HL-60 (cell line): Measurements from ENCODE around the gene ENO3.
A peak's percentile ranks its signal among the peaks of the same experiment; 100 is the strongest.
"Not testable (repeated sequence)": the region's sequence is repeated elsewhere in the genome, so short reads cannot be mapped to it uniquely, and the experiment has no call there.

ENCODE experiments used
- DNase-seq, 2 experiments: peaks; one replicate each; pipeline ENCODE4 v3.0.0-alpha.2; 2010 to 2020; ENCODE audit warnings: low read depth in 1 of 2, low spot score in 1 of 2
- H3K27ac ChIP-seq: fragments of 250-450 bp; sonication (Bioruptor Pico); replicated peaks from 2 replicates; pipeline ENCODE4 v1.5.1; 2020; ENCODE audit warnings: mild to moderate bottlenecking, moderate library complexity
- H3K27me3 ChIP-seq: fragments of 250-450 bp; sonication (Bioruptor Pico); 2 replicates; pipeline ENCODE4 v1.5.1; 2021; ENCODE audit warnings: mild to moderate bottlenecking, moderate library complexity; ENCODE audit not compliant: insufficient read depth, poor library complexity, severe bottlenecking
- H3K4me3 ChIP-seq: replicated peaks from 2 replicates; pipeline ENCODE4 v1.5.1; 2011; ENCODE audit warnings: mild to moderate bottlenecking, control low read depth, low read length; ENCODE audit not compliant: insufficient read depth
- GABPA ChIP-seq: IDR thresholded peaks from 2 replicates; pipeline ENCODE4 v1.6.1; 2012; ENCODE audit warnings: low read depth
- POLR2AphosphoS5 ChIP-seq: IDR thresholded peaks from 2 replicates; pipeline ENCODE4 v1.6.1; 2012; ENCODE audit warnings: low read depth
- SPI1 ChIP-seq: IDR thresholded peaks from 2 replicates; pipeline ENCODE4 v1.6.1; 2012; ENCODE audit warnings: low read depth, mild to moderate bottlenecking, borderline replicate concordance
- TF ChIP-seq, protein P1 (sequence below): IDR thresholded peaks from one replicate; pipeline ENCODE4 v1.5.1; 2011; ENCODE audit warnings: low read length, control low read depth, inconsistent platforms; ENCODE audit not compliant: insufficient read depth
- TF ChIP-seq, protein P2 (sequence below): IDR thresholded peaks from 2 replicates; pipeline ENCODE4 v1.6.1; 2012; ENCODE audit warnings: low read depth; ENCODE audit not compliant: insufficient replicate concordance

ENO3 gene

DNA sequence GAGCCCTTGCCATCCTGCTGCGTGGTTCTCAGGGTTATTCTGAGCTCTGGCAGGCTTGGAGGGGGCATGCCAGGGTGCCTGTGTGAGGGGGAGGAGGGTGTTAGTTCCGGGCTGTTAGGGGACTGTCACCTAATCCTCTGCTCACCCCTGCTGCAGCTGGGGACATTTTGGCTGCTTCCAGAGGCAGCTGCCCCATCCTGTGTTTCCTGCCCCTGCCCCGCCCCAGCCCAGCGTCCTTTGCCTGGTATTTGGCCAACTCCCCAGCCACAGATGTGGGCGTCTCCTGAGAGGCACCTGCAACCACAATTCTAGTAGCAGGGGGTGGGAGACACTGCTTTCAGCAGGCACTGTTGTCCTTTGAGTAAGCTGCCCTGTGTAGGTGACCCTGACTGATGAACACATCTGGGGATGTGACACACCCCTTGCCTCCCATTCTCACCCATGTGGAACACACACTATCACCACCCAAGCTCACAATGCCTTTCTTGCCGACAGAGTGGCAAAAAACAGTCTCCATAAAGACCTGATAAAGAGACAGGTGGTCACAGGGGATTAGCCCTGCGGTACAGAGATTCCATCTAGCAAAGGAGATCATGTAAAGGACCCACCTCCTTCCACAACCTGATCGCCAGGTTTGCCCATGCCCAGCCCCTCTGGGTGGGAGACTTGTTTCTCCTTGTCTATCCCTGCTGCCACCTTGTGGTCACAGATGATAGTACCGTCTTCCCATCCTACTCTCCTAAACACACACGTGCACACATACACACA is 47.7 kb upstream of the ENO3 start, which contains the start of gene CHRNE:
TSS of gene CHRNE (minus strand) at position 48 of the 768 bp plus-strand sequence. CDS start at position 13, 35 bp downstream.
- DNase-seq, result peak; percentile 31 to 62
- no peak within 1 kb of the TSS for H3K4me3 ChIP-seq
- H3K27me3 ChIP-seq, result peaks cover 7% of the 10 kb centered on the region
- H3K27ac ChIP-seq, result no peak within 1 kb of the TSS
- TF ChIP-seq, protein P1, sequence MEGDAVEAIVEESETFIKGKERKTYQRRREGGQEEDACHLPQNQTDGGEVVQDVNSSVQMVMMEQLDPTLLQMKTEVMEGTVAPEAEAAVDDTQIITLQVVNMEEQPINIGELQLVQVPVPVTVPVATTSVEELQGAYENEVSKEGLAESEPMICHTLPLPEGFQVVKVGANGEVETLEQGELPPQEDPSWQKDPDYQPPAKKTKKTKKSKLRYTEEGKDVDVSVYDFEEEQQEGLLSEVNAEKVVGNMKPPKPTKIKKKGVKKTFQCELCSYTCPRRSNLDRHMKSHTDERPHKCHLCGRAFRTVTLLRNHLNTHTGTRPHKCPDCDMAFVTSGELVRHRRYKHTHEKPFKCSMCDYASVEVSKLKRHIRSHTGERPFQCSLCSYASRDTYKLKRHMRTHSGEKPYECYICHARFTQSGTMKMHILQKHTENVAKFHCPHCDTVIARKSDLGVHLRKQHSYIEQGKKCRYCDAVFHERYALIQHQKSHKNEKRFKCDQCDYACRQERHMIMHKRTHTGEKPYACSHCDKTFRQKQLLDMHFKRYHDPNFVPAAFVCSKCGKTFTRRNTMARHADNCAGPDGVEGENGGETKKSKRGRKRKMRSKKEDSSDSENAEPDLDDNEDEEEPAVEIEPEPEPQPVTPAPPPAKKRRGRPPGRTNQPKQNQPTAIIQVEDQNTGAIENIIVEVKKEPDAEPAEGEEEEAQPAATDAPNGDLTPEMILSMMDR, result peak; percentile 11
- no peak for TF ChIP-seq SPI1

DNA sequence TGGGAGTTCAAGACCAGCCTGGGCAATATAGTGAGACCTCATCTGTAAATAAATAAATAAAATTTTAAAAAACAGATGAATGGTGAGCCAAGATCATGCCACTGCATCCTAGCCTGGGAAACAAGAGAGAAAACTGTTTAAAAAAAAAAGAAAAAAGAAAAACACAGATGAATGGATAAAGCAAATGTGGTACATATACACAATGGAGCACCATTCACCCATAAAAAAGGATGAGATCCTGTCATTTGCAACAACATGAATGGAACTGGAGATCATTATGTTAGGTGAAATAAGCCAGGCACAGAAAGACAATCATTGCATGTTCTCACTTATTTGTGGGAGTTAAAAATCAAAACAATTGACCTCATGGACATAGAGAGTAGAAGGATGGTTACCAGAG is 44.3 kb upstream of the ENO3 start:
- H3K4me3 ChIP-seq, H3K27me3 ChIP-seq, DNase-seq, H3K27ac ChIP-seq: not testable (repeated sequence)

DNA sequence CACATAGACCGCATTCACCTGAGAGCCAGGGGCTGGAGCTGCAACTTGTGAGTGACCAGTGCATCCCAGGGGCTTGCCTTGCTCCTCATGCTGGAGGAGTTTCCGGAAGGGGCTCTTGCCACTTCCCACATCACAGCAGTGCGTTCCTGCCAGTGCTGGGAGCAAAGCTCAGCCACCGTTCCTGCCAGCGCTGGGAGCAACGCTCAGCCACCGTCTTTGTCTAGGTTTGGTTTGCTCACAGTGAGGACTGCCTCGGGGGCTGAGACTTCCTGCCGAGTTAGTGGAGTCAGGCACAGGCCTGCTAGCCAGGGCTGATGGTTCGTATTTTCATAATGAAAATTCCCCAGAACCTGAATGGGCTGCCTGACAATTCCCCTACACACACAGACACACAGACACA is 42.6 kb upstream of the ENO3 start:
- Histone ChIP-seq H3K27me3 (no peaks in the 10 kb centered on the region), H3K27ac (no peak overlapping the region), H3K4me3 (no peak overlapping the region)
- no peak for DNase-seq
- TF ChIP-seq GABPA (no peak), SPI1 (no peak), POLR2AphosphoS5 (no peak)
- TF ChIP-seq, protein P1, result no peak
- TF ChIP-seq, protein P2, sequence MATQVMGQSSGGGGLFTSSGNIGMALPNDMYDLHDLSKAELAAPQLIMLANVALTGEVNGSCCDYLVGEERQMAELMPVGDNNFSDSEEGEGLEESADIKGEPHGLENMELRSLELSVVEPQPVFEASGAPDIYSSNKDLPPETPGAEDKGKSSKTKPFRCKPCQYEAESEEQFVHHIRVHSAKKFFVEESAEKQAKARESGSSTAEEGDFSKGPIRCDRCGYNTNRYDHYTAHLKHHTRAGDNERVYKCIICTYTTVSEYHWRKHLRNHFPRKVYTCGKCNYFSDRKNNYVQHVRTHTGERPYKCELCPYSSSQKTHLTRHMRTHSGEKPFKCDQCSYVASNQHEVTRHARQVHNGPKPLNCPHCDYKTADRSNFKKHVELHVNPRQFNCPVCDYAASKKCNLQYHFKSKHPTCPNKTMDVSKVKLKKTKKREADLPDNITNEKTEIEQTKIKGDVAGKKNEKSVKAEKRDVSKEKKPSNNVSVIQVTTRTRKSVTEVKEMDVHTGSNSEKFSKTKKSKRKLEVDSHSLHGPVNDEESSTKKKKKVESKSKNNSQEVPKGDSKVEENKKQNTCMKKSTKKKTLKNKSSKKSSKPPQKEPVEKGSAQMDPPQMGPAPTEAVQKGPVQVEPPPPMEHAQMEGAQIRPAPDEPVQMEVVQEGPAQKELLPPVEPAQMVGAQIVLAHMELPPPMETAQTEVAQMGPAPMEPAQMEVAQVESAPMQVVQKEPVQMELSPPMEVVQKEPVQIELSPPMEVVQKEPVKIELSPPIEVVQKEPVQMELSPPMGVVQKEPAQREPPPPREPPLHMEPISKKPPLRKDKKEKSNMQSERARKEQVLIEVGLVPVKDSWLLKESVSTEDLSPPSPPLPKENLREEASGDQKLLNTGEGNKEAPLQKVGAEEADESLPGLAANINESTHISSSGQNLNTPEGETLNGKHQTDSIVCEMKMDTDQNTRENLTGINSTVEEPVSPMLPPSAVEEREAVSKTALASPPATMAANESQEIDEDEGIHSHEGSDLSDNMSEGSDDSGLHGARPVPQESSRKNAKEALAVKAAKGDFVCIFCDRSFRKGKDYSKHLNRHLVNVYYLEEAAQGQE, result no peak

DNA sequence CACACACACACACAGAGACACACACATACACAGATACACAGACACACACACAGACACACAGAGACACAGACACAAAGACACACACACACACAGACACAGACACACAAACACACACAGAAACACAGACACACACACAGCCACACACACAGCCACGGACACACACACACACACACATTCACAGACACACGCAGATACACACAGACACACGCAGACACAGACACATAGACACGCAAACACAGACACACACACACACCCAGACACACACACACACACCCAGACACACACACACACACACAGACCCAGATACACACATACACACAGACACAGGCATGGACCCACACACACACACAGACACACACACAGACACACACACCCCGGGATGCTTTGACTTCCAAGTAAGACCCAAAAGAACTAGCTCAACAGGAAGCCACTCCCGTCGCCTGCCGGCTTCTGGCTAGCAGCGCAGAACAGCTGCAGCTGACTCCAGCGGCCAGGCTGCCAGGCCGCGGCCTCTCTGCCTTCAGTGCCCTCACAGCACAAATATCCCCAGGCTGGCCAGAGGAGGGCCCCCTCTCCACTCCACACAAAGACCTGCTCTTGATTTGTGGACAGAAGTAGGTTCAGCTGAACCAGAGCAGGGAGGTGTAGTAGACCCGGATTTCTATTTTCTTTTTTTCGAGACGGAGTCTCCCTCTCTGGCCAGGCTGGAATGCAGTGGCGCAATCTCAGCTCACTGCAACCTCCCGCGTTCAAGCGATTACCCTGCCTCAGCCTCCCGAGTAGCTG is 42.0 kb upstream of the ENO3 start:
- Histone ChIP-seq H3K4me3 (no peak overlapping the region), H3K27ac (no peak overlapping the region), H3K27me3 (no peaks in the 10 kb centered on the region)
- TF ChIP-seq, protein P1, result peak; percentile 54
- TF ChIP-seq, protein P2, result no peak
- DNase-seq, result peak; percentile 50 to 85
